Colonic mucosa (tissue), 4 donors: ENCODE results near the gene KCNH2. TPM values are rescaled to one million over a fixed set of nuclear protein-coding genes. Genes with fewer than 3 reads are reported as not detected.

Source experiments
- DNase-seq: peaks from one replicate; pipeline ENCODE4 v3.0.0-alpha.2; 2020
- H3K27ac ChIP-seq: fragments of 200-600 bp; one replicate; pipeline ENCODE4 v1.8.0; 2021
- H3K27me3 ChIP-seq: fragments of 200-600 bp; one replicate; pipeline ENCODE4 v1.8.0; 2021
- H3K36me3 ChIP-seq: fragments of 200-600 bp; one replicate; pipeline ENCODE4 v1.8.0; 2021
- H3K4me1 ChIP-seq: fragments of 200-600 bp; one replicate; pipeline ENCODE4 v1.8.0; 2021; ENCODE audit warnings: mild to moderate bottlenecking
- H3K4me3 ChIP-seq: fragments of 200-600 bp; one replicate; pipeline ENCODE4 v1.8.0; 2021
- H3K9ac ChIP-seq, 2 donors: one replicate each; pipeline ENCODE4 v1.7.0; 2013; ENCODE audit warnings: control low read depth in 2 of 2, low read depth in 2 of 2, low read length in 2 of 2
- H3K9me3 ChIP-seq: fragments of 200-600 bp; one replicate; pipeline ENCODE4 v1.8.0; 2021
- intact Hi-C: fragments of 100-400 bp; cut with DNase I; formaldehyde crosslinking; loops from one replicate; pipeline ENCODE4 v1.14.1; 2022
- total RNA-seq, 2 donors: library from RNA; stranded (reverse); fragmentation: NEBNext Ultra II Directional in 1 of 2; extraction: Animal tissue kit (Norgen Biotek cat#: 25700) in 1 of 2; gene quantifications; one replicate each; pipeline ENCODE4 v1.2.1, GENCODE V29; 2021
- TF ChIP-seq, protein P1 (sequence below): fragments of 200-600 bp; IDR thresholded peaks from one replicate; pipeline ENCODE4 v1.8.0; 2022; ENCODE audit warnings: antibody characterized with exemption, mild to moderate bottlenecking
- donor health status: healthy.
- donor health status: DM: no; HTN: no; CAD: no.
- donor health status: DM: no; HTN: no; CAD: no.

KCNH2 gene
- total RNA-seq, 2 donors from 2014 or later, result 3.3 to 8.8 TPM

DNA sequence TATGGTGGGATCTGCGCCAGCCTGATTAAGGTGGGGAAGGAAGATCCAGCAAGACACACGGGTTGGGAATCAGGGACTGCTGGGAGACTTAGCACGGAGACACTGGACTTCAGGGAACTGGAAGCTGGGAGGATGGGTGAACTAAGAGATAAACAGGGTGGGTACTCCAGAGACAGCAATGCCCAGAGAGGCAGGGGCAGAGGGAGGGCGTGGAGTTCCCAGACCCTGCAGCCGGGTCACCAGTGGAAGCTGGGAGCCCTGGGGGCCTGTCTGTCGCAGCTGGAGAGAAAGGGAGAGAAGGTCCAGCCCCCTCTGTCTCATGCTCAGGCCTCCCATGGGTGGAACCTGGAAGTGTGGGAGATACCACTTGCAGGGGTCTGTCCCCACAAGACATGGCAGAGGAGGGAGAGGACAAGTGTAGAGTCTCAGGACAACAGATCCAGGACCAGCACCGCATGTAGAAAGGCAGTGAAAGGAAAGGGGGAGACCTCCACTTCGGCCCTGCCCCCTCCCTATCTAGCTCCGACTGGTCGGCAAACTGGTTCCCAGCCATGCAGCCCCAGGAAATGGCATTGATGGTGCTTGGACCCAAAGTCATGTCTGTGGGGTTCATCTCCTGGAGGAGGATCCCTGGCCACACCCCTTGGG lies 81.4 kb downstream of the KCNH2 start:
- intact Hi-C loops, result no loop called here
- TF ChIP-seq, protein P1, sequence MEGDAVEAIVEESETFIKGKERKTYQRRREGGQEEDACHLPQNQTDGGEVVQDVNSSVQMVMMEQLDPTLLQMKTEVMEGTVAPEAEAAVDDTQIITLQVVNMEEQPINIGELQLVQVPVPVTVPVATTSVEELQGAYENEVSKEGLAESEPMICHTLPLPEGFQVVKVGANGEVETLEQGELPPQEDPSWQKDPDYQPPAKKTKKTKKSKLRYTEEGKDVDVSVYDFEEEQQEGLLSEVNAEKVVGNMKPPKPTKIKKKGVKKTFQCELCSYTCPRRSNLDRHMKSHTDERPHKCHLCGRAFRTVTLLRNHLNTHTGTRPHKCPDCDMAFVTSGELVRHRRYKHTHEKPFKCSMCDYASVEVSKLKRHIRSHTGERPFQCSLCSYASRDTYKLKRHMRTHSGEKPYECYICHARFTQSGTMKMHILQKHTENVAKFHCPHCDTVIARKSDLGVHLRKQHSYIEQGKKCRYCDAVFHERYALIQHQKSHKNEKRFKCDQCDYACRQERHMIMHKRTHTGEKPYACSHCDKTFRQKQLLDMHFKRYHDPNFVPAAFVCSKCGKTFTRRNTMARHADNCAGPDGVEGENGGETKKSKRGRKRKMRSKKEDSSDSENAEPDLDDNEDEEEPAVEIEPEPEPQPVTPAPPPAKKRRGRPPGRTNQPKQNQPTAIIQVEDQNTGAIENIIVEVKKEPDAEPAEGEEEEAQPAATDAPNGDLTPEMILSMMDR, result no peak
- no peak overlapping the region for H3K27ac ChIP-seq
- no peak overlapping the region for H3K9ac ChIP-seq
- H3K9me3 ChIP-seq, result no peaks in the 10 kb centered on the region
- no peaks in the 10 kb centered on the region for H3K27me3 ChIP-seq
- no peak for DNase-seq
- H3K36me3 ChIP-seq, result no peaks in the 10 kb centered on the region
- H3K4me1 ChIP-seq, result peaks cover 6% of the 10 kb centered on the region
- no peak overlapping the region for H3K4me3 ChIP-seq

DNA sequence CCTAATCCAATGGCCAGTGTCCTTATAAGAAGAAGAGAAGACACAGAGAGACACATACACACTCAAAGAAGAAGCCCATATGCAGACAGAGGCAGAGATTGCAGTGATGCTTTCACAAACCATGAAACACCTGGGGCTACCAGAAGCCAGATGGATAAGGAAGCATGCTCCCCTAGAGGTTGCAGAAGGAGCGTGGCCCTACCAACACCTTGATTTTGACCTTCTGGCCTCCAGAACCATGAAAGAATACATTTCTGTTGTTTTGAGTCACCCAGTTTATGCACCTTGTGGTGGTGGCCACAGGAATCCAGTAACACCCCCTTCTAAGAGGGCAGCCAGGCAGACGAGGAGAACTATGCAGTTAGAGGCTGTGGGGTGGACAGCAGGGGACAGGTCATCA lies 82.3 kb downstream of the KCNH2 start:
- Histone ChIP-seq H3K36me3 (no peaks in the 10 kb centered on the region), H3K27ac (no peak overlapping the region), H3K27me3 (no peaks in the 10 kb centered on the region), H3K4me1 (peaks cover 1% of the 10 kb centered on the region), H3K9me3 (no peaks in the 10 kb centered on the region), H3K4me3 (no peak overlapping the region), H3K9ac (no peak overlapping the region)
- DNase-seq, result no peak
- TF ChIP-seq, protein P1, result no peak
- intact Hi-C loops, result no loop called here

Other genes with a start within 250 kb of the KCNH2 start
- gene GIMAP5, start 240.9 kb downstream of the KCNH2 start, total RNA-seq, result 1 to 10 TPM; 2.5 to 5.2 TPM
- 100 to 1,000 TPM; 154 to 256 TPM for gene TMEM176B, start 178.0 kb downstream of the KCNH2 start, total RNA-seq
- 100 to 1,000 TPM; 130 to 170 TPM for gene TMEM176A, start 177.6 kb downstream of the KCNH2 start, total RNA-seq
- gene AOC1, start 125.8 kb downstream of the KCNH2 start, total RNA-seq, result 100 to 1,000 TPM; 308 to 353 TPM
- 1 to 10 TPM; 4.0 to 4.2 TPM for gene NOS3, start 12.7 kb upstream of the KCNH2 start, total RNA-seq
- 1 to 10 TPM in 1 of 2 donors, under 1 TPM in 1; 0.66 to 1.2 TPM for gene ATG9B, start 46.2 kb upstream of the KCNH2 start, total RNA-seq
- 10 to 100 TPM; 26.7 to 59.5 TPM for gene ABCB8, start 50.1 kb upstream of the KCNH2 start, total RNA-seq
- gene ASIC3, start 70.2 kb upstream of the KCNH2 start, total RNA-seq, result 1 to 10 TPM; 1.0 to 2.2 TPM
- gene CDK5, start 79.6 kb upstream of the KCNH2 start, total RNA-seq, result 10 to 100 TPM; 11.3 to 15.9 TPM
- gene SLC4A2, start 81.3 kb upstream of the KCNH2 start, total RNA-seq, result 100 to 1,000 TPM in 1 of 2 donors, 10 to 100 TPM in 1; 76.7 to 169 TPM
- gene FASTK, start 102.5 kb upstream of the KCNH2 start, total RNA-seq, result 100 to 1,000 TPM in 1 of 2 donors, 10 to 100 TPM in 1; 67.0 to 149 TPM
- 100 to 1,000 TPM in 1 of 2 donors, 10 to 100 TPM in 1; 73.4 to 103 TPM for gene TMUB1, start 105.2 kb upstream of the KCNH2 start, total RNA-seq
- gene AGAP3, start 108.2 kb upstream of the KCNH2 start, total RNA-seq, result 10 to 100 TPM; 50.8 to 79.2 TPM
- not detected for gene GBX1, start 189.4 kb upstream of the KCNH2 start, total RNA-seq
- gene ASB10, start 208.9 kb upstream of the KCNH2 start, total RNA-seq, result not detected
- not detected for gene H2BK1, start 232.2 kb upstream of the KCNH2 start, total RNA-seq
- gene ABCF2, start 248.9 kb upstream of the KCNH2 start, total RNA-seq, result 10 to 100 TPM; 25.6 to 38.3 TPM